Pancreas (tissue), 10 donors: ENCODE data around the gene TAMALIN. TPM values are rescaled to one million over a fixed set of nuclear protein-coding genes. Genes with fewer than 3 reads are reported as not detected.

ENCODE experiments used
- ATAC-seq, 4 donors: fragments of 200-7000 bp; cut with Tn5 transposase; one replicate each; pipeline versions ENCODE4 v1.8.0 to v1.9.1; 2020; ENCODE audit warnings: mild to moderate bottlenecking in 4 of 4, moderate library complexity in 4 of 4
- DNase-seq, 6 donors: peaks; one replicate each; pipeline ENCODE4 v3.0.0-alpha.2; 2020
- FAIRE-seq: peaks from 2 replicates; lab custom pipeline; 2012; peaks lifted over from hg19 to GRCh38; lab: Jason Lieb, UNC
- H3K27ac ChIP-seq, 4 donors: fragments of 200-600 bp; sonication (generic); 1 replicate in 3 of 4; 2 replicates in 1 of 4; pipeline versions ENCODE4 v1.5.0 to v1.8.0; 2020
- H3K27me3 ChIP-seq, 4 donors: fragments of 200-600 bp; one replicate each; pipeline ENCODE4 v1.8.0; 2021
- H3K36me3 ChIP-seq, 3 donors: fragments of 200-600 bp; sonication (generic) in 1 of 3; one replicate each; pipeline versions ENCODE4 v1.5.0 to v1.8.0; 2020 to 2021
- H3K4me1 ChIP-seq, 3 donors: fragments of 200-600 bp; one replicate each; pipeline ENCODE4 v1.8.0; 2021
- H3K4me3 ChIP-seq, 4 donors: fragments of 200-600 bp; sonication (generic) in 2 of 4; one replicate each; pipeline versions ENCODE4 v1.5.0 to v1.8.0; 2020 to 2021
- H3K9me3 ChIP-seq, 4 donors: fragments of 200-600 bp; one replicate each; pipeline ENCODE4 v1.8.0; 2021
- CTCF ChIP-seq, 4 donors: fragments of 200-600 bp; sonication (generic) in 3 of 4; IDR thresholded peaks; one replicate each; pipeline versions ENCODE4 v1.5.0 to v1.8.0; 2021; ENCODE audit warnings: antibody characterized with exemption in 4 of 4
- WGBS, 2 donors: extraction: QIAGEN DNeasy Blood & Tissue Kit; methylation state at CpG; one replicate each; pipeline ENCODE4 v1.1.7; 2013; 5-methylcytosine and 5-hydroxymethylcytosine counted together
- intact Hi-C, 3 donors: fragments of 100-400 bp; cut with DNase I; formaldehyde crosslinking; loops; one replicate each; pipeline versions ENCODE4 v1.11.1 to v1.14.2; 2022
- polyA plus RNA-seq, 2 donors: library from polyadenylated mRNA; stranded (reverse); fragments of 200-250 nt; gene quantifications; one replicate each; pipeline ENCODE4 v1.2.3, GENCODE V29; 2013
- total RNA-seq, 6 donors: library from RNA; stranded (reverse); fragmentation: NEBNext Ultra II Directional in 4 of 6; extraction: Animal tissue kit (Norgen Biotek cat#: 25700) in 4 of 6; gene quantifications; one replicate each; pipeline versions ENCODE4 v1.2.1 to v1.2.4, GENCODE V29; 2021 to 2023
- donor health status: healthy with polysubstance abuse.
- donor health status: DM: no; HTN: no; CAD: no; lungs with moderate emphysema.
- donor health status: DM: no; HTN: no; CAD: no.
- donor health status: control.
- donor health status: control.
- donor health status: Bipolar disorder and iron deficiency.
- donor health status: DM: yes; HTN: yes; CAD: no.
- donor health status: DM: no; HTN: no; CAD: no.
- donor health status: DM: no; HTN: no; CAD: no.
- donor health status: DM: yes; HTN: yes; CAD: no.

Gene TAMALIN
- total and polyA plus RNA-seq, 8 donors = 7.1 to 51.6 (median 13.6) TPM

- no peak for TF ChIP-seq CTCF (IDR thresholded peaks at IDR 0.05)
- WGBS, 2 donors = 0% methylated on average over 45 to 77 of the region's 77 CpGs
- Histone ChIP-seq H3K27me3 (no peaks in the 10 kb centered on the region), H3K4me1 (peaks cover 13 to 20% (median 18%) of the 10 kb centered on the region in 3 donors), H3K4me3 (peak within 1 kb of the TSS; percentile 16 to 52 (median 40)), H3K36me3 (peaks cover 0 to 10% (median 0%) of the 10 kb centered on the region in 3 donors), H3K9me3 (no peaks in the 10 kb centered on the region), H3K27ac (peak within 1 kb of the TSS; percentile 93 to 100 (median 98))
- DNase-seq (peak; percentile 95 to 99 (median 97)), ATAC-seq (peak; percentile 66 to 89 (median 84)), FAIRE-seq (no peak)
- intact Hi-C loops = no loop called here
Measured at GRCh38 chr12:52050758-52051541, 44.2 kb downstream of the TAMALIN start, which contains the start of gene NR4A1. Gene NR4A1, plus strand, starts transcription at chr12:52051442. Its CDS starts 2,887 bp downstream, at chr12:52054329.

- TF ChIP-seq CTCF (IDR thresholded peaks at IDR 0.05) = no peak
- Histone ChIP-seq H3K4me3 (peak overlapping the region in 2 of 4 donors; percentile 43 to 52), H3K27me3 (no peaks in the 10 kb centered on the region), H3K9me3 (no peaks in the 10 kb centered on the region), H3K4me1 (peaks cover 13 to 18% (median 15%) of the 10 kb centered on the region in 3 donors), H3K27ac (peak overlapping the region; percentile 28 to 98 (median 68)), H3K36me3 (peaks cover 0 to 20% (median 4%) of the 10 kb centered on the region in 3 donors)
- intact Hi-C loops = no loop called here
- no peak for FAIRE-seq
- 36 to 42% methylated on average over 7 of the region's 7 CpGs for WGBS, 2 donors
- peak; percentile 58 to 78 (median 70) for DNase-seq
- ATAC-seq = peak; percentile 2 to 16 (median 10)
Measured at GRCh38 chr12:52052468-52053186, 45.9 kb downstream of the TAMALIN start.

GRCh38 chr12:52053536-52054209 lies 46.9 kb downstream of the TAMALIN start:
- no peak for FAIRE-seq
- 69 to 80% methylated on average over 9 of the region's 9 CpGs for WGBS, 2 donors
- Histone ChIP-seq H3K27me3 (no peaks in the 10 kb centered on the region), H3K4me1 (peaks cover 13 to 18% (median 15%) of the 10 kb centered on the region in 3 donors), H3K4me3 (peak overlapping the region in 2 of 4 donors; percentile 43 to 52), H3K27ac (no peak overlapping the region), H3K36me3 (peaks cover 0 to 30% (median 4%) of the 10 kb centered on the region in 3 donors), H3K9me3 (no peaks in the 10 kb centered on the region)
- peak in 2 of 6 donors; percentile 55 to 70 for DNase-seq
- TF ChIP-seq CTCF (IDR thresholded peaks at IDR 0.05) = no peak
- intact Hi-C loops = no loop called here
- peak in 1 of 4 donors; percentile 0 for ATAC-seq

- ATAC-seq (peak in 1 of 4 donors; percentile 0), FAIRE-seq (no peak), DNase-seq (peak in 4 of 6 donors; percentile 11 to 80 (median 56))
- Histone ChIP-seq H3K36me3 (peaks cover 0 to 36% (median 4%) of the 10 kb centered on the region in 3 donors), H3K4me3 (no peak overlapping the region), H3K9me3 (no peaks in the 10 kb centered on the region), H3K4me1 (peaks cover 13 to 17% (median 13%) of the 10 kb centered on the region in 3 donors), H3K27me3 (no peaks in the 10 kb centered on the region), H3K27ac (no peak overlapping the region)
- no peak for TF ChIP-seq CTCF (IDR thresholded peaks at IDR 0.05)
- whole genome bisulfite sequencing, 2 donors = 87 to 92% methylated on average over 21 of the region's 21 CpGs
- intact Hi-C loops = no loop called here
Measured at GRCh38 chr12:52054231-52054832, 47.6 kb downstream of the TAMALIN start.
